Pulmonary artery endothelial cell (primary cell): ENCODE data around the gene MTSS2. TPM values are rescaled to one million over a fixed set of nuclear protein-coding genes. Genes with fewer than 3 reads are reported as not detected.

ENCODE experiments used
- DNase-seq: peaks from one replicate; pipeline ENCODE4 v3.0.0-alpha.2; 2011; ENCODE audit warnings: low read depth, low spot score
- total RNA-seq: library from RNA; depleted of rRNA; stranded (reverse); fragments of >200 nt; gene quantifications from 2 replicates; pipeline ENCODE4 v1.2.3, GENCODE V29; 2014

Gene MTSS2
- total RNA-seq, 1 donor from 2014 or later = 6.1 TPM

GRCh38 chr16:70687671-70688245 lies 1.9 kb upstream of the MTSS2 start:
- DNase-seq = no peak

DNA sequence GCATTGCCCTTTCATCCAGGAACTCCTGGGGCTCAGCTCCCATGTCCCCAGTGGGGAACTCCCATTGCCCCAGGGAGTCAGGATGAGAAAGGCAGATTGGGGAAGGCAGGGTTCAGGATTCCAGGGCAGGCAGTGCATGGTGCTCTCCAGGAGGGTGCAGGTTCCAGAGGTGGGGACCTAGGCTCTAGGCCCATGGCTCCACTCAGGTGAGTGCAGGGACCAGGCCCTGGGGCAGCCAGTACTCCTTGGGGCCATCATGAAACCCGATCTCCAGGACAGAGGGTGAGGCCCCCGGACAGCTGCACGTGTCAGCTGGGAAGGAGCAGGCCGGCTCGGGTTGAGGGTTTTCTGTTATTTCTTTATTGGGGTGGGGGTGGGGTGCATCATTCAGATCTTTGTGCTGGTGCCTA lies 1.3 kb upstream of the MTSS2 start:
- no peak for DNase-seq

DNA sequence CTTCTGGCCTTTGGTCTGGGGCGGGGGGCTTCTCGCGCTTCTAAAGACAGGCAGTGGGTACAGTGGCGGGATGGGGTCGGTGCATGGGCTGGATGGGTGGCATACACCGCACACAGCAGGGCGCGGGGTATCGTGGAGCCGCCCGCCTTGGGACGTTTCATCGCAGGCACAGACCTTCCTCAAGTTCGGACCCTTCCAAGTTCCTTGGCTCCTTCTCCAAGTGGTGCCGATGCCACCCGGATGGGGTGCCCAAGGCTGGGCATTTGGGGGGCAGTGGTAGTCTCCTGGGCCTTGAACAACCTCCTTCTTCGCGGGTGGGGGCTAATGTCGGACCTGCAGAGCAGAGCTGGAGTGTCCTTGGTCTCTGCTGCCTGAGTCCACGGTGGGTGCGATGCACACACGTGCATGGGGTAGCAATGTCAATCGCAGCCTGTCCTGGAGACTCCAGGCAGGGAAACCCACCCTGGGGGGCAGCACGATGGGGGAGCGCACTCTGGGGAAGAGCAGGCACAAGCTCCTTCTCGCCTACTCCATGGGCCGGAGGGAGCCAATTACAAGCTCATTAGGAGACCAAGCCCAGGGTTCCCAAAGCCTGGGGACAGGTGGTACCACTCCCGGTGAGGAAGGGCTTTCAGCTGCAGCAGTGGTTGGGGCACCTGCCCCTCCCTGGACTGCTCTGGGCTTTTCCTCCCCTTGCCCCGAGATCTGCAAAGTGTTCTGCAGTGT lies 686 bp upstream of the MTSS2 start:
- no peak for DNase-seq

GRCh38 chr16:70685061-70685937 lies 554 bp downstream of the MTSS2 start:
- no peak for DNase-seq

- no peak for DNase-seq
Measured at GRCh38 chr16:70684146-70685060, 1.4 kb downstream of the MTSS2 start.

- DNase-seq = no peak
Measured at GRCh38 chr16:70683146-70683944, 2.5 kb downstream of the MTSS2 start.

GRCh38 chr16:70682239-70683145 lies 3.4 kb downstream of the MTSS2 start:
- no peak for DNase-seq

DNA sequence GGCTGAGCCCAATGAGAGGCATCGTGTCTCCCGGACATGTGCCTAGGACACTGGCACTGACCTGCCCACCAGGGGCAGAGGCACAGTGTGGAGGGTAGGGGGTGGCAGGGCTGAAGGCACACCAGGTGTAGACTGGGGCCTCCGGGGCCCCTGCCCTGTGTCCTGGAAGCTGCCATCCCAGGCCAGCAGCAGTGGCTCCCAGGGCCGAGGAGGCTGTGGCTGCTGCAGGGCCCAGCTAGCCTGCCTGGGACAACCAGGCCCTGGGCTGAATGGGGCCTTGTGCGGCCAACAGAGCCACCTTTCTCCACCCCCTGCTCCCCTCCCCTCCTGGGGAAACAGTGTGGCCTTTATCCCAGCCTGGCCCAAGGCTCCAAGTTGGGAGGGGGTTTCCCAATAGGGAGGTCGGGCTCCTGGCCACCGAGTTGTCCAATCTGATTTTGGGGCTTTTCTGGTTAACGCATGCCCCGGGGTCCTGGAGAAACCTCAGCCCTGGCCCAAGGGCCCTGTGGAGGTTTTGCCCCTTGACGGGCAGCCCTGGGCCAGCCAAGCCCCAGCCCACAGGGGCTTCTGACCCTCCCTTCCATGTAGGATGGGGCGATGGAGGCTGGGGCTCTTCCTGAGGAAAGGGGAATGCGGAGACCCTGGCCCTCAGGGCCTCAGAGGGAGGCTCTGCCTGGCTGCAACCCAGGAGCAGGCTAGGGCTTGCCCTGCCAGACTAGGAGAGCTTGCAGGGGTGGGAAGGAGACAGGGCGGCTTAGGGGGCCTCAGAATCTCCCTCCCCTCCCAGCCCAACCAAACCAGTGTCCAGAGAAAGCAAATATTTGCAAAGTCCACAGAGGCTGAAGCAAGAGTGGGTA lies 4.2 kb downstream of the MTSS2 start:
- no peak for DNase-seq

- no peak for DNase-seq
Measured at GRCh38 chr16:70680495-70681381, 5.1 kb downstream of the MTSS2 start.

GRCh38 chr16:70679671-70680494 lies 6.0 kb downstream of the MTSS2 start:
- DNase-seq = no peak

DNA sequence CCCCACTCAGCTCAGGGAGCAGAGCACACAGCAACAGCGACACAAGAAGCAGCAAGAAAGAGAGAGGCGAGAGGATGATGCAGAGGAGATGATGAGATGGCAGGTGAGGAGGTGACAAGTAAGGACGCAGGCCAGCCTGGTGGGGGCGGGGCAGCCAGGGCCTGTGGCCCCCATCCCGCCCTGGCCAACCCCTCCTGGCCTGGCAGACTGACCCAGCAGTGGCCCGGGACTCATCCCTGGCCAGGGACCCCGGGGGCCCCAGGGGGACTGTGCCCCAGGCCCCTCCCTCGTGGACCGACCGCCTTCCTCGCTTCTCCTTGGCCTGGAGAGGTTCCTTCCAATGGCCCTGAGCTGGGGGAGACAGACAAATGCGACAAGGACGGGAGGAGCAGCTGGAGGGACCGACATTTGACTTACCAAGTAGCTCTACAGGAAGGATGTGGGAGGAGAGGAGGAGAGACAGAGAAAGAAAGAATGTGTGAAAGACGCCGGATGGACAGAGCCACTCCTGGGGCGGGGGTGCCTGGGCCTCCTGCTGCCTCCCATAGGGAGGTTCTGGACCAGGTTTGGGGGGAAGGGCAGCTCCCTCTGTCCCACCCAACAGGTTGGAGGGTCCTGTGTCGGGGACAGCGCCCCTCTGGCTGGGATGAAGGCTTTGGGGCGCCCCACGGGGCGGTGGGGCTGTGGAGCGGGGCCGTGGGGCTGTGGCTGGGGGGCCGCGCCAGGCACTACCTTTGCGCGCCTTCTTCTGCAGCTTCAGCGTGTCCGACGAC lies 6.8 kb downstream of the MTSS2 start:
- no peak for DNase-seq

- no peak for DNase-seq
Measured at GRCh38 chr16:70678121-70678897, 7.5 kb downstream of the MTSS2 start.

GRCh38 chr16:70677499-70678120 lies 8.2 kb downstream of the MTSS2 start:
- DNase-seq = no peak

DNA sequence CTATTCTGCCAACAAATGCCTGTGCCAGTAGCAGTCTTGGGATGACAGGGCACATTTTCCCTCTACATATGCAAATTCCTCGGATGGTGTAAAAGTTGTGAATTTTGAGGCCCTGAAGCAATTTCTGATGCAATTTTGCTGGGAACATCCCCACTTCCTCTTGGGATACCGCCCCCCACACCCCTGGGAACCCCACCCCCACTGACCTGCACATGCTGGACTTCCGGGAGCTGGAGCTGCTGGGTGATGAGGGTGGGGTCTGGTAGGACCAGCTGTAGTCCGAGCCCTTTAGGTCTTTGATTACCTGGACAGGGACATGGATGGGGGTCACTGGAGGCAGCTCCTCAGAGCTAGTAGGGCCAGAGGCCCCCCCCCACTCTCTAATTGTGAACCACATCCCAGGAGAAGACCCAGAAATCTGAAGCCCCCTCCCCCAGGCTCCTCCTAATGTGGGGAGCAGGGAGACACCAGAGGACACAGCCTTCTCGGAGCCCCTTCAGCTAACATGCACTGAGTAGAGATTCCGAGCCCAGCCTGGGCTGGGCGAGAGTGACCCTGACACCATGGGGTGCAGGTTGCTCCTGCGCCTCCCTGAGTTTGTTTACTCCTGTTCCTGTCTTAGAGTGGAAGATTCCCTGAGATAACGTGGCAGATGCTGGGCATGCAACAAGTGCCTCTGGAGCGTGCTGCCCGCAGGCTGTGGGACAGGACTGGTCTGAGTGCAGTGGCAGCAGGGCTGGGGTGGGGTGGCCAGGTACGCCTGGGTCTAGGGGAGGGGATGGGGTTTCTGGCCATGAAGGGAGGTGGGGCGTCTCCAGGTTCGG lies 9.0 kb downstream of the MTSS2 start:
- no peak for DNase-seq
